HepG2 (cell line): ENCODE measurements around the gene PARP2. TPM values are rescaled to one million over a fixed set of nuclear protein-coding genes. Genes with fewer than 3 reads are reported as not detected.

ENCODE experiments used
- EED ChIP-seq: sonication (generic); formaldehyde crosslinking; IDR thresholded peaks from 2 replicates; pipeline ENCODE4 v1.5.0; 2020; ENCODE audit warnings: mild to moderate bottlenecking, missing genetic modification reagents
- HMG20B ChIP-seq: conservative IDR thresholded peaks from 2 replicates; pipeline ENCODE4 v1.6.1; 2016; ENCODE audit warnings: missing genetic modification reagents, missing compliant biosample characterization
- HOXA9 ChIP-seq: sonication (generic); formaldehyde crosslinking; IDR thresholded peaks from 2 replicates; pipeline ENCODE4 v1.8.1; 2022; ENCODE audit warnings: missing genetic modification reagents, mild to moderate bottlenecking, moderate library complexity, borderline replicate concordance
- MZF1 ChIP-seq: sonication (generic); formaldehyde crosslinking; IDR thresholded peaks from 2 replicates; pipeline ENCODE4 v1.8.1; 2023; ENCODE audit warnings: mild to moderate bottlenecking, missing genetic modification reagents, borderline replicate concordance
- PHF21A ChIP-seq: sonication (generic); formaldehyde crosslinking; IDR thresholded peaks from 2 replicates; pipeline ENCODE4 v1.5.0; 2020; ENCODE audit warnings: mild to moderate bottlenecking, missing genetic modification reagents
- TCF7 ChIP-seq: sonication (generic); IDR thresholded peaks from 2 replicates; pipeline ENCODE4 v1.6.1; 2016; ENCODE audit warnings: antibody characterized with exemption, low read depth
- ZNF263 ChIP-seq: sonication (generic); formaldehyde crosslinking; IDR thresholded peaks from 2 replicates; pipeline ENCODE4 v1.4.0; 2020; ENCODE audit warnings: missing genetic modification reagents
- ZNF430 ChIP-seq: sonication (generic); formaldehyde crosslinking; IDR thresholded peaks from 2 replicates; pipeline ENCODE4 v1.9.0; 2021; ENCODE audit warnings: mild to moderate bottlenecking, missing genetic modification reagents
- ZNF44 ChIP-seq: sonication (generic); formaldehyde crosslinking; IDR thresholded peaks from 2 replicates; pipeline ENCODE4 v1.5.1; 2020; ENCODE audit warnings: mild to moderate bottlenecking, missing genetic modification reagents
- ZNF546 ChIP-seq: sonication (generic); formaldehyde crosslinking; conservative IDR thresholded peaks from 2 replicates; pipeline ENCODE4 v1.8.1; 2023; ENCODE audit warnings: mild to moderate bottlenecking, missing genetic modification reagents
- polyA plus RNA-seq, 8 experiments: library from polyadenylated mRNA; depleted of rRNA in 3 of 8; stranded (reverse) in 7 of 8; unstranded in 1 of 8; fragments of >200 nt; fragmentation: Illumina TruSeq in 4 of 8; extraction: Trizol in 4 of 8; gene quantifications; 2 replicates each; pipeline versions ENCODE4 v1.2.1 to v1.2.3, GENCODE V29; 2011 to 2016; ENCODE audit warnings: low read depth in 4 of 8, missing spikeins in 1 of 8, mixed read lengths in 1 of 8; ENCODE audit not compliant: insufficient read depth in 1 of 8
- total RNA-seq, 5 experiments: library from RNA; depleted of rRNA; stranded (reverse); fragments of >200 nt; fragmentation: Illumina TruSeq; extraction: Trizol; gene quantifications; 2 replicates each; pipeline ENCODE4 v1.2.3, GENCODE V29; 2016; ENCODE audit warnings: low read depth in 1 of 5
- TF ChIP-seq, protein P1 (sequence below): sonication (generic); formaldehyde crosslinking; IDR thresholded peaks from 2 replicates; pipeline ENCODE4 v1.5.0; 2020; ENCODE audit warnings: mild to moderate bottlenecking, missing genetic modification reagents, borderline replicate concordance
- TF ChIP-seq, protein P2 (sequence below): sonication (generic); formaldehyde crosslinking; IDR thresholded peaks from 2 replicates; pipeline ENCODE4 v1.8.1; 2023; ENCODE audit warnings: mild to moderate bottlenecking, missing genetic modification reagents
- TF ChIP-seq, protein P3 (sequence below): sonication (generic); formaldehyde crosslinking; IDR thresholded peaks from 2 replicates; pipeline ENCODE4 v1.9.0; 2021; ENCODE audit warnings: mild to moderate bottlenecking, missing genetic modification reagents

The PARP2 gene
- total and polyA plus RNA-seq, 2 of the 13 experiments (the other 11 are each of a cell fraction or from before 2014, with no cell fraction given) = 37.3 to 38.4 TPM

DNA sequence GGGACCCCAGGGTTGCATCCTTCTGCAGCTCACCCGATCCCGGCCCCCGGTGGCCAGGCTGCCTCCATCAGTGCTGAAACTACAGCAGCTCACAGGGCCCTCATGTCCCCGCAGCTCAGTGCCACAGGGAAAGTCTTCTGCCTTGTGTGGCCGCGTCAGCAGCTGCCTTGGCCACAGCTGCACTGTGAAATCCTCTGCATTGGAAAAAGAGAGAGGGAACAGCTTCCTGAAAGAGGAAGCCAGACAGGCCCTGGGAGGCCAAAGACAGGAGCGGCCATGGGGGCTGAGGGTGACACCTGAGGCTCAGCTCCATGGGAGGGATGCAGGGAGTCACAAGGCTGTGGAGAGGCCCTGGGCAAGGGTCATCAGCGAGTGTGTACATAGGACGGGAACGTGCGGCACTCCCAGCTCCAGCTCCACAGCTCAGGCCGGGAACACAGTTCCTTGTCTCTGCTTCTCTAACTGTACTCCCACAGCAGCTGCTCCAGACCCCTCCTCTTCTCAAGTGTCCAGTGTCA lies 32.7 kb downstream of the PARP2 start (continued):
- TF ChIP-seq, protein P1, sequence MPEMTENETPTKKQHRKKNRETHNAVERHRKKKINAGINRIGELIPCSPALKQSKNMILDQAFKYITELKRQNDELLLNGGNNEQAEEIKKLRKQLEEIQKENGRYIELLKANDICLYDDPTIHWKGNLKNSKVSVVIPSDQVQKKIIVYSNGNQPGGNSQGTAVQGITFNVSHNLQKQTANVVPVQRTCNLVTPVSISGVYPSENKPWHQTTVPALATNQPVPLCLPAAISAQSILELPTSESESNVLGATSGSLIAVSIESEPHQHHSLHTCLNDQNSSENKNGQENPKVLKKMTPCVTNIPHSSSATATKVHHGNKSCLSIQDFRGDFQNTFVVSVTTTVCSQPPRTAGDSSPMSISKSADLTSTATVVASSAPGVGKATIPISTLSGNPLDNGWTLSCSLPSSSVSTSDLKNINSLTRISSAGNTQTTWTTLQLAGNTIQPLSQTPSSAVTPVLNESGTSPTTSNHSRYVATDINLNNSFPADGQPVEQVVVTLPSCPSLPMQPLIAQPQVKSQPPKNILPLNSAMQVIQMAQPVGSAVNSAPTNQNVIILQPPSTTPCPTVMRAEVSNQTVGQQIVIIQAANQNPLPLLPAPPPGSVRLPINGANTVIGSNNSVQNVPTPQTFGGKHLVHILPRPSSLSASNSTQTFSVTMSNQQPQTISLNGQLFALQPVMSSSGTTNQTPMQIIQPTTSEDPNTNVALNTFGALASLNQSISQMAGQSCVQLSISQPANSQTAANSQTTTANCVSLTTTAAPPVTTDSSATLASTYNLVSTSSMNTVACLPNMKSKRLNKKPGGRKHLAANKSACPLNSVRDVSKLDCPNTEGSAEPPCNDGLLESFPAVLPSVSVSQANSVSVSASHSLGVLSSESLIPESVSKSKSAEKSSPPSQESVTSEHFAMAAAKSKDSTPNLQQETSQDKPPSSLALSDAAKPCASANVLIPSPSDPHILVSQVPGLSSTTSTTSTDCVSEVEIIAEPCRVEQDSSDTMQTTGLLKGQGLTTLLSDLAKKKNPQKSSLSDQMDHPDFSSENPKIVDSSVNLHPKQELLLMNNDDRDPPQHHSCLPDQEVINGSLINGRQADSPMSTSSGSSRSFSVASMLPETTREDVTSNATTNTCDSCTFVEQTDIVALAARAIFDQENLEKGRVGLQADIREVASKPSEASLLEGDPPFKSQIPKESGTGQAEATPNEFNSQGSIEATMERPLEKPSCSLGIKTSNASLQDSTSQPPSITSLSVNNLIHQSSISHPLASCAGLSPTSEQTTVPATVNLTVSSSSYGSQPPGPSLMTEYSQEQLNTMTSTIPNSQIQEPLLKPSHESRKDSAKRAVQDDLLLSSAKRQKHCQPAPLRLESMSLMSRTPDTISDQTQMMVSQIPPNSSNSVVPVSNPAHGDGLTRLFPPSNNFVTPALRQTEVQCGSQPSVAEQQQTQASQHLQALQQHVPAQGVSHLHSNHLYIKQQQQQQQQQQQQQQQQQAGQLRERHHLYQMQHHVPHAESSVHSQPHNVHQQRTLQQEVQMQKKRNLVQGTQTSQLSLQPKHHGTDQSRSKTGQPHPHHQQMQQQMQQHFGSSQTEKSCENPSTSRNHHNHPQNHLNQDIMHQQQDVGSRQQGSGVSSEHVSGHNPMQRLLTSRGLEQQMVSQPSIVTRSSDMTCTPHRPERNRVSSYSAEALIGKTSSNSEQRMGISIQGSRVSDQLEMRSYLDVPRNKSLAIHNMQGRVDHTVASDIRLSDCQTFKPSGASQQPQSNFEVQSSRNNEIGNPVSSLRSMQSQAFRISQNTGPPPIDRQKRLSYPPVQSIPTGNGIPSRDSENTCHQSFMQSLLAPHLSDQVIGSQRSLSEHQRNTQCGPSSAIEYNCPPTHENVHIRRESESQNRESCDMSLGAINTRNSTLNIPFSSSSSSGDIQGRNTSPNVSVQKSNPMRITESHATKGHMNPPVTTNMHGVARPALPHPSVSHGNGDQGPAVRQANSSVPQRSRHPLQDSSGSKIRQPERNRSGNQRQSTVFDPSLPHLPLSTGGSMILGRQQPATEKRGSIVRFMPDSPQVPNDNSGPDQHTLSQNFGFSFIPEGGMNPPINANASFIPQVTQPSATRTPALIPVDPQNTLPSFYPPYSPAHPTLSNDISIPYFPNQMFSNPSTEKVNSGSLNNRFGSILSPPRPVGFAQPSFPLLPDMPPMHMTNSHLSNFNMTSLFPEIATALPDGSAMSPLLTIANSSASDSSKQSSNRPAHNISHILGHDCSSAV = no peak
- TF ChIP-seq ZNF263 (CRISPR knock-in tag) (peak; percentile 72; the same call in 1 of the 2 replicates), ZNF546 (no peak), ZNF430 (CRISPR knock-in tag) (peak; percentile 79; the same call in 1 of the 2 replicates), TCF7 (no peak), PHF21A (CRISPR knock-in tag) (no peak), HOXA9 (CRISPR knock-in tag) (no peak), MZF1 (no peak), ZNF44 (CRISPR knock-in tag) (peak; percentile 63; the same call in 1 of the 2 replicates), HMG20B (CRISPR knock-in tag) (no peak), EED (CRISPR knock-in tag) (no peak)
- TF ChIP-seq, protein P2, sequence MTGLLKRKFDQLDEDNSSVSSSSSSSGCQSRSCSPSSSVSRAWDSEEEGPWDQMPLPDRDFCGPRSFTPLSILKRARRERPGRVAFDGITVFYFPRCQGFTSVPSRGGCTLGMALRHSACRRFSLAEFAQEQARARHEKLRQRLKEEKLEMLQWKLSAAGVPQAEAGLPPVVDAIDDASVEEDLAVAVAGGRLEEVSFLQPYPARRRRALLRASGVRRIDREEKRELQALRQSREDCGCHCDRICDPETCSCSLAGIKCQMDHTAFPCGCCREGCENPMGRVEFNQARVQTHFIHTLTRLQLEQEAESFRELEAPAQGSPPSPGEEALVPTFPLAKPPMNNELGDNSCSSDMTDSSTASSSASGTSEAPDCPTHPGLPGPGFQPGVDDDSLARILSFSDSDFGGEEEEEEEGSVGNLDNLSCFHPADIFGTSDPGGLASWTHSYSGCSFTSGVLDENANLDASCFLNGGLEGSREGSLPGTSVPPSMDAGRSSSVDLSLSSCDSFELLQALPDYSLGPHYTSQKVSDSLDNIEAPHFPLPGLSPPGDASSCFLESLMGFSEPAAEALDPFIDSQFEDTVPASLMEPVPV (CRISPR knock-in tag) = no peak
- TF ChIP-seq, protein P3, sequence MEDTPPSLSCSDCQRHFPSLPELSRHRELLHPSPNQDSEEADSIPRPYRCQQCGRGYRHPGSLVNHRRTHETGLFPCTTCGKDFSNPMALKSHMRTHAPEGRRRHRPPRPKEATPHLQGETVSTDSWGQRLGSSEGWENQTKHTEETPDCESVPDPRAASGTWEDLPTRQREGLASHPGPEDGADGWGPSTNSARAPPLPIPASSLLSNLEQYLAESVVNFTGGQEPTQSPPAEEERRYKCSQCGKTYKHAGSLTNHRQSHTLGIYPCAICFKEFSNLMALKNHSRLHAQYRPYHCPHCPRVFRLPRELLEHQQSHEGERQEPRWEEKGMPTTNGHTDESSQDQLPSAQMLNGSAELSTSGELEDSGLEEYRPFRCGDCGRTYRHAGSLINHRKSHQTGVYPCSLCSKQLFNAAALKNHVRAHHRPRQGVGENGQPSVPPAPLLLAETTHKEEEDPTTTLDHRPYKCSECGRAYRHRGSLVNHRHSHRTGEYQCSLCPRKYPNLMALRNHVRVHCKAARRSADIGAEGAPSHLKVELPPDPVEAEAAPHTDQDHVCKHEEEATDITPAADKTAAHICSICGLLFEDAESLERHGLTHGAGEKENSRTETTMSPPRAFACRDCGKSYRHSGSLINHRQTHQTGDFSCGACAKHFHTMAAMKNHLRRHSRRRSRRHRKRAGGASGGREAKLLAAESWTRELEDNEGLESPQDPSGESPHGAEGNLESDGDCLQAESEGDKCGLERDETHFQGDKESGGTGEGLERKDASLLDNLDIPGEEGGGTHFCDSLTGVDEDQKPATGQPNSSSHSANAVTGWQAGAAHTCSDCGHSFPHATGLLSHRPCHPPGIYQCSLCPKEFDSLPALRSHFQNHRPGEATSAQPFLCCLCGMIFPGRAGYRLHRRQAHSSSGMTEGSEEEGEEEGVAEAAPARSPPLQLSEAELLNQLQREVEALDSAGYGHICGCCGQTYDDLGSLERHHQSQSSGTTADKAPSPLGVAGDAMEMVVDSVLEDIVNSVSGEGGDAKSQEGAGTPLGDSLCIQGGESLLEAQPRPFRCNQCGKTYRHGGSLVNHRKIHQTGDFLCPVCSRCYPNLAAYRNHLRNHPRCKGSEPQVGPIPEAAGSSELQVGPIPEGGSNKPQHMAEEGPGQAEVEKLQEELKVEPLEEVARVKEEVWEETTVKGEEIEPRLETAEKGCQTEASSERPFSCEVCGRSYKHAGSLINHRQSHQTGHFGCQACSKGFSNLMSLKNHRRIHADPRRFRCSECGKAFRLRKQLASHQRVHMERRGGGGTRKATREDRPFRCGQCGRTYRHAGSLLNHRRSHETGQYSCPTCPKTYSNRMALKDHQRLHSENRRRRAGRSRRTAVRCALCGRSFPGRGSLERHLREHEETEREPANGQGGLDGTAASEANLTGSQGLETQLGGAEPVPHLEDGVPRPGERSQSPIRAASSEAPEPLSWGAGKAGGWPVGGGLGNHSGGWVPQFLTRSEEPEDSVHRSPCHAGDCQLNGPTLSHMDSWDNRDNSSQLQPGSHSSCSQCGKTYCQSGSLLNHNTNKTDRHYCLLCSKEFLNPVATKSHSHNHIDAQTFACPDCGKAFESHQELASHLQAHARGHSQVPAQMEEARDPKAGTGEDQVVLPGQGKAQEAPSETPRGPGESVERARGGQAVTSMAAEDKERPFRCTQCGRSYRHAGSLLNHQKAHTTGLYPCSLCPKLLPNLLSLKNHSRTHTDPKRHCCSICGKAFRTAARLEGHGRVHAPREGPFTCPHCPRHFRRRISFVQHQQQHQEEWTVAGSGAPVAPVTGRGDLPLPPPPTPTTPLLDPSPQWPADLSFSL (CRISPR knock-in tag) = no peak
